Peyer's patch (tissue), 4 donors: ENCODE measurements around the gene POLE3. TPM values are rescaled to one million over a fixed set of nuclear protein-coding genes. Genes with fewer than 3 reads are reported as not detected.
"Not testable (repeated sequence)": the region's sequence is repeated elsewhere in the genome, so short reads cannot be mapped to it uniquely, and the experiment has no call there.

Experiments used
- DNase-seq, 3 donors: peaks; one replicate each; pipeline ENCODE4 v3.0.0-alpha.2; 2017 to 2019
- H3K27ac ChIP-seq, 4 donors: fragments of 200-600 bp; sonication (generic); one replicate each; pipeline ENCODE4 v1.5.1; 2016 to 2019
- H3K27me3 ChIP-seq, 2 donors: fragments of 200-600 bp; sonication (generic); one replicate each; pipeline ENCODE4 v1.5.1; 2019
- H3K36me3 ChIP-seq, 3 donors: fragments of 200-600 bp; sonication (generic); one replicate each; pipeline ENCODE4 v1.5.1; 2016 to 2019
- H3K4me1 ChIP-seq, 4 donors: fragments of 200-600 bp; sonication (generic); one replicate each; pipeline ENCODE4 v1.5.1; 2016 to 2019
- H3K4me3 ChIP-seq, 4 donors: fragments of 200-600 bp; sonication (generic); 1 replicate in 3 of 4; 2 replicates in 1 of 4; pipeline ENCODE4 v1.5.1; 2016 to 2019; ENCODE audit warnings: mild to moderate bottlenecking in 1 of 4
- H3K9me3 ChIP-seq, 4 donors: fragments of 200-600 bp; sonication (generic); one replicate each; pipeline ENCODE4 v1.5.1; 2016 to 2019; ENCODE audit warnings: mild to moderate bottlenecking in 1 of 4
- POLR2A ChIP-seq, 2 donors: fragments of 450-650 bp; IDR thresholded peaks; one replicate each; pipeline ENCODE4 v1.5.1; 2017; ENCODE audit warnings: antibody characterized with exemption in 2 of 2, mild to moderate bottlenecking in 2 of 2, moderate library complexity in 2 of 2
- total RNA-seq, 4 donors: library from RNA; depleted of rRNA; stranded (reverse); fragments of >200 nt; gene quantifications; one replicate each; pipeline ENCODE4 v1.1.0, GENCODE V29; 2016
- TF ChIP-seq, protein P1 (sequence below), 6 experiments: fragments of 450-650 bp in 4 of 6; fragments of 200-600 bp in 2 of 6; sonication (generic) in 1 of 6; IDR thresholded peaks; one replicate each; pipeline ENCODE4 v1.5.1; 2017 to 2019; ENCODE audit warnings: antibody characterized with exemption in 6 of 6, mild to moderate bottlenecking in 3 of 6, moderate library complexity in 1 of 6

POLE3 gene
- total RNA-seq, 4 donors from 2014 or later: 13.8 to 56.9 (median 16.4) TPM

DNA sequence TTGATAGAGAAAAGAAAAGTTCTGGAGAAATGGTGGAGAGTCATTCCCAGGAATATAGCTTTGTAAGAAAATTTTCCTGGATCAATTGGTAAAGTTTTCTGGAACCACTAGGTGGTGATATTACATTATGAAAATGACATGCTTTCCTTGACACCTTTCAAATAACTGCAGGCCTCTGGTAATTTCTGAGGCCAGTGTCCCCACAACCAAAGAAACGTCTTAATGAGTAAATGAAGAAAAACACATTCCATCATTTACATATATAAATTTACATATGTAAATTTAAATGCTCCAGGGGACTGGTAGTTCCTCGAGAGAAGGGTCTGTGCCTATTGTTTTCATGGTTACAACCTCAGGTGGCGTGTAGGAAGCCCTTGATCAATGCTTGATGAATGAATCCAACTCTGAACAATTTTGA, 35.9 kb upstream of the POLE3 start:
- no peaks in the 10 kb centered on the region for H3K9me3 ChIP-seq
- H3K27me3 ChIP-seq: no peaks in the 10 kb centered on the region
- TF ChIP-seq, protein P1, sequence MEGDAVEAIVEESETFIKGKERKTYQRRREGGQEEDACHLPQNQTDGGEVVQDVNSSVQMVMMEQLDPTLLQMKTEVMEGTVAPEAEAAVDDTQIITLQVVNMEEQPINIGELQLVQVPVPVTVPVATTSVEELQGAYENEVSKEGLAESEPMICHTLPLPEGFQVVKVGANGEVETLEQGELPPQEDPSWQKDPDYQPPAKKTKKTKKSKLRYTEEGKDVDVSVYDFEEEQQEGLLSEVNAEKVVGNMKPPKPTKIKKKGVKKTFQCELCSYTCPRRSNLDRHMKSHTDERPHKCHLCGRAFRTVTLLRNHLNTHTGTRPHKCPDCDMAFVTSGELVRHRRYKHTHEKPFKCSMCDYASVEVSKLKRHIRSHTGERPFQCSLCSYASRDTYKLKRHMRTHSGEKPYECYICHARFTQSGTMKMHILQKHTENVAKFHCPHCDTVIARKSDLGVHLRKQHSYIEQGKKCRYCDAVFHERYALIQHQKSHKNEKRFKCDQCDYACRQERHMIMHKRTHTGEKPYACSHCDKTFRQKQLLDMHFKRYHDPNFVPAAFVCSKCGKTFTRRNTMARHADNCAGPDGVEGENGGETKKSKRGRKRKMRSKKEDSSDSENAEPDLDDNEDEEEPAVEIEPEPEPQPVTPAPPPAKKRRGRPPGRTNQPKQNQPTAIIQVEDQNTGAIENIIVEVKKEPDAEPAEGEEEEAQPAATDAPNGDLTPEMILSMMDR (IDR thresholded peaks at IDR 0.05): peak; percentile 38 to 90 (median 71)
- TF ChIP-seq POLR2A (IDR thresholded peaks at IDR 0.05): no peak
- no peak overlapping the region for H3K4me3 ChIP-seq
- H3K4me1 ChIP-seq: no peaks in the 10 kb centered on the region
- no peak for DNase-seq
- H3K27ac ChIP-seq: no peak overlapping the region
- H3K36me3 ChIP-seq: no peaks in the 10 kb centered on the region

DNA sequence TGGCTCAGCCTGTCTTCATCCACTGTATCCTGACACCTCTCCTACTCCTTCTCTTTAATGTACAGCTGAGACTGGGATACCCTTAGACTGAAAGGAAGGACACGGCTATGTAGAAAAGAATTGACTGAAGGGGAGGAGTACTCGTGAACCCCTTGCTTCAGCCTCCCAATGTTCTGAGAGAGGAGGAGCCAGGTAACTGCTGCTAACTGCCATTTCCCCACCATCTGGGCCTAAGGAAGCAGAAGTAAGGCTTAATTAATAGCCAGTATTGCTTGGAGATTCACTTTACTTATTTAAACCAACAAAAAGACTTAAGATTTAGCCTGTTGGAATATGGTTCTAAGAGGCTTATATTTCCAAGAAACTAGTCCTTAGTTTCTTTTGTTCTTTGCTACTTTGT, 34.3 kb upstream of the POLE3 start:
- H3K4me3 ChIP-seq: no peak overlapping the region
- H3K27me3 ChIP-seq: no peaks in the 10 kb centered on the region
- H3K36me3 ChIP-seq: no peaks in the 10 kb centered on the region
- no peak overlapping the region for H3K27ac ChIP-seq
- no peak for DNase-seq
- TF ChIP-seq POLR2A (IDR thresholded peaks at IDR 0.05): no peak
- TF ChIP-seq, protein P1 (IDR thresholded peaks at IDR 0.05): no peak
- H3K9me3 ChIP-seq: no peaks in the 10 kb centered on the region
- H3K4me1 ChIP-seq: no peaks in the 10 kb centered on the region

DNA sequence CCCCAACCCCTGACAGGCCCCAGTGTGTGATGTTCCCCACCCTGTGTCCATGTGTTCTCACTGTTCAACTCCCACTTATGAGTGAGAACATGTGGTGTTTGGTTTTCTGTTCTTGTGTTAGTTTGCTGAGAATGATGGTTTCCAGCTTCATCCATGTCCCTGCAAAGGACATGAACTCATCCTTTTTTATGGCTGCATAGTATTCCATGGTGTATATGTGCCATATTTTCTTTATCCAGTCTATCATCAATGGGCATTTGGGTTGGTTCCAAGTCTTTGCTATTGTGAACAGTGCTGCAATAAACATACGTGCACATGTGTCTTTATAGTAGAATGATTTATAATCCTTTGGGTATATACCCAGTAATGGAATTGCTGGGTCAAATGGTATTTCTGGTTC, 27.2 kb upstream of the POLE3 start:
- H3K4me3 ChIP-seq, DNase-seq, H3K27me3 ChIP-seq, H3K4me1 ChIP-seq, H3K36me3 ChIP-seq, H3K27ac ChIP-seq, H3K9me3 ChIP-seq: not testable (repeated sequence)

DNA sequence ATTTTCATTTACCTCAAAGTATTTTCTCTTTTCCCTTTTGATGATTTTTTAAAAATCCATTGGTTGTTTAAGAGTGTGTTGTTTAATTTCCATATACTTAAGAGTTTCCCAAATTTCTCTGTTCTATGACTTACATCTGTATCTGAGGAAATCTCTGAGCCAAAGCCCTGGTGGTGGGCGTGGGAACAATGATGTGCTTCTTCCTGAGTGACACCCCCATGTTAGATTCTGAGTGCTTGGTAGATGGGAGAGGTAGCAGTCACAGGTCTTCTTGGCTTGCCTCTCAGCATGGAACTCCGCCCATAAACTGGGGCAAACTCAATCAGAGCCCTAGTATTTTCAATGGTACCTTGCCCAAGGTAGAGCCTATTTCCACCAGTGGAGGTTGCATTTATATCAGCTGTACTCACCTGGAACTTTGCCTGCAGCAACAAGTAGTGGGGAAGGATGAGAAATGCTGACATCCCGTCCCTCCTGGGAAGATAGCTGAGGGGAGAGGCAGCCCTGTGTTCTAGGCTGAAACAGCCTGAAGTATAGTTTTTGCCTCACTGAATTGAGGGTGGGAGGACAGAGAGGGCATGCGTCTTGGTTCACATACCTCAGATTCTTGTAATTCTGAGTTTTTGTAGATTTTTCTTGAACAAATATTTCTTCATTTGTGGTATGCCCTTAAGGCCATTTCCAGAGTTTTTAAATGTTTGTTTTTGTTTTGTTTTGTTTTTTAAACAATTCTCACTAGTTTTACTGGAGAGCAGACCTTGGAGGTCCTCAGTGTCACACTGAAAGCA, 26.4 kb upstream of the POLE3 start:
- H3K27me3 ChIP-seq: no peaks in the 10 kb centered on the region
- no peak overlapping the region for H3K4me3 ChIP-seq
- H3K9me3 ChIP-seq: no peaks in the 10 kb centered on the region
- no peak for DNase-seq
- TF ChIP-seq, protein P1 (IDR thresholded peaks at IDR 0.05): no peak
- TF ChIP-seq POLR2A (IDR thresholded peaks at IDR 0.05): no peak
- H3K36me3 ChIP-seq: no peaks in the 10 kb centered on the region
- no peak overlapping the region for H3K27ac ChIP-seq
- no peaks in the 10 kb centered on the region for H3K4me1 ChIP-seq

DNA sequence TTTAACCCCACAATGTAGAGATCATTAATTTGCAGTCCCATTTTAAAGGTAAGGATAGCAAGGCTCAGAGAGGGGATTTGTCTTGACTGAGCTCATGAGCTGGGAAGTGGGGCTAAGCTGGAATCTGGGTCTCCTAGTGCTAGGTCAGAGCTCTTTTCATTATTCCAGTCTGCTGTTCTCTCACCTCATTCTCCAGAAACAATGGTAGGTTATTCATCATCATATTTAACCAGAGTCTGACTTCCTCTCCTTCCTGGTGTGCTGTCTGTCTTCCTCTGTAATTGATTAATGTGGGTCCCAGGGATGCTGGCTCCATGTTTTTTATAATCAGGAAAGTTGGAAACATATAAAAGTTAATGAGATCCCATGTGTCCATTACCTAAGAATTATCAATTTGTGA, 20.7 kb upstream of the POLE3 start:
- Histone ChIP-seq H3K27me3 (no peaks in the 10 kb centered on the region), H3K4me1 (no peaks in the 10 kb centered on the region), H3K27ac (no peak overlapping the region), H3K9me3 (no peaks in the 10 kb centered on the region), H3K4me3 (no peak overlapping the region), H3K36me3 (no peaks in the 10 kb centered on the region)
- TF ChIP-seq, protein P1 (IDR thresholded peaks at IDR 0.05): no peak
- TF ChIP-seq POLR2A (IDR thresholded peaks at IDR 0.05): no peak
- no peak for DNase-seq

DNA sequence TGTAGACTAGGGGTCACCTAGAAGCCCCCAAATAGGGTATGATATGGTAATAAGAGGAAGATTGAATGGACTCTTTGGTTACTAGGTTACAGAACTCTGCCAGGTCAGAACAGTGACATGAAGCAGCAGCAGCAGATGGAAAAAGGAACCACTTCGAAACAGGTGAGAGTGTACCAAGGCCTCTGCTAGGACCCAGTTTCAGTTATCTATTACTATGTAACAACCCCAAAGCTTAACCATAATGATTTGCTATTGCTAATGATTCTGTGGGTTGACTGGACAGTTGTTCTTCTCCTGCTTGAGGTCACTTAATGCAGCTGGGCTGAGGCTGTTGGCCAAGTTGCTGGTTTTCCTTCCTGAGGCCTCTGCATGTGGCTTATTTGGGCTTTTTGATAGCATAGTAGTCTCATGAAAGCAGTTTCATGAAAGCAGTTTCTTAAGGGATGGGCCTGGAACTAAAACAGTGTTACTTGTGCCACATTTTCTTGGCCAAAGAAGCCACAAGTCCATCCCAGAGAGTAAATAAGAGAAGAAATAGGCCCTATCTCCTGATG, 17.7 kb upstream of the POLE3 start:
- Histone ChIP-seq H3K4me3 (no peak overlapping the region), H3K36me3 (no peaks in the 10 kb centered on the region), H3K4me1 (no peaks in the 10 kb centered on the region), H3K27ac (no peak overlapping the region), H3K9me3 (no peaks in the 10 kb centered on the region), H3K27me3 (no peaks in the 10 kb centered on the region)
- no peak for DNase-seq
- TF ChIP-seq, protein P1 (IDR thresholded peaks at IDR 0.05): no peak
- no peak for TF ChIP-seq POLR2A (IDR thresholded peaks at IDR 0.05)
